Upper lobe of right lung (tissue), 1 donor: Measurements from ENCODE around the gene TRHDE. TPM values are rescaled to one million over a fixed set of nuclear protein-coding genes. Genes with fewer than 3 reads are reported as not detected.
A peak's percentile ranks its signal among the peaks of the same experiment; 100 is the strongest.

ENCODE experiments used
- ATAC-seq: fragments of 200-7000 bp; cut with Tn5 transposase; one replicate; pipeline ENCODE4 v1.9.1; 2020; ENCODE audit warnings: mild to moderate bottlenecking, moderate library complexity
- DNase-seq: peaks from one replicate; pipeline ENCODE4 v3.0.0-alpha.2; 2020
- H3K27ac ChIP-seq: fragments of 200-600 bp; one replicate; pipeline ENCODE4 v1.8.0; 2022
- H3K27me3 ChIP-seq: fragments of 200-600 bp; one replicate; pipeline ENCODE4 v1.8.0; 2022; ENCODE audit warnings: mild to moderate bottlenecking
- H3K36me3 ChIP-seq: fragments of 200-600 bp; one replicate; pipeline ENCODE4 v1.8.0; 2022
- H3K4me1 ChIP-seq: fragments of 200-600 bp; one replicate; pipeline ENCODE4 v1.8.0; 2022
- H3K4me3 ChIP-seq: fragments of 200-600 bp; one replicate; pipeline ENCODE4 v1.8.0; 2022; ENCODE audit warnings: mild to moderate bottlenecking
- H3K9me3 ChIP-seq: fragments of 200-600 bp; one replicate; pipeline ENCODE4 v1.8.0; 2022
- intact Hi-C: fragments of 100-400 bp; cut with DNase I; formaldehyde crosslinking; loops from one replicate; pipeline ENCODE4 v1.11.0; 2022
- total RNA-seq: library from RNA; stranded (reverse); fragmentation: NEBNext Ultra II Directional; extraction: Animal tissue kit (Norgen Biotek cat#: 25700); gene quantifications from one replicate; pipeline ENCODE4 v1.2.1, GENCODE V29; 2021
- TF ChIP-seq, protein P1 (sequence below): fragments of 200-600 bp; IDR thresholded peaks from one replicate; pipeline ENCODE4 v1.8.0; 2022; ENCODE audit warnings: antibody characterized with exemption
- donor health status: DM: no; HTN: yes; CAD: no; lungs with severe emphysema.

Gene TRHDE
- total RNA-seq, 1 donor from 2014 or later: 7.3 TPM

DNA sequence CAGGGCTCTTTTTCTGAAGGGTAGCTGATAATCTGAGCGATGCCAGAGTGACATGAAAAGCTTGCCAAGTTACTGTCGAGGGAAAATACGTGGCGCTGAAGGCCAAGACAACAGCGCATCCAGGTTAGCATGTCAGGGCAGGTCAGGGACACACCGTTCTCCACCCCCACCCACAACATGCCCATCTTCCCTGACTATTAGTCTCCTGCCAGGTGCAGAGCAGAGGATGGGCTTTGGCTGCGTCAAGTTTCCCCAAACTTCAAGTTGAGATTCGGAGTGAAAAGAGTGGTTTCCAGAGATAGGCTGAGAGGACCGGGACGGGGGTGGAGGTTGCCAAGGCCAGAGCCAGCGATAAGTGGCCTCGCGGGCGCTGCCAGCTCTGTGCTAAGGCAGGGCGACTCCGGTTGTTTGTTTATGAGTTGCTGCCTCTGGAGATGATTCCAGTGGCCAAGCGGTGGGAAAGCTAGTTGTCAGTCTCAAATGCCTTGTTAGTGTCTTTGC, 1.7 kb downstream of the TRHDE start:
- peak overlapping the region; percentile 55 for H3K4me3 ChIP-seq
- peak overlapping the region; percentile 71 for H3K27ac ChIP-seq
- no peak for ATAC-seq
- no peaks in the 10 kb centered on the region for H3K9me3 ChIP-seq
- DNase-seq: peak; percentile 60
- H3K36me3 ChIP-seq: no peaks in the 10 kb centered on the region
- H3K27me3 ChIP-seq: peaks cover 29% of the 10 kb centered on the region
- TF ChIP-seq, protein P1, sequence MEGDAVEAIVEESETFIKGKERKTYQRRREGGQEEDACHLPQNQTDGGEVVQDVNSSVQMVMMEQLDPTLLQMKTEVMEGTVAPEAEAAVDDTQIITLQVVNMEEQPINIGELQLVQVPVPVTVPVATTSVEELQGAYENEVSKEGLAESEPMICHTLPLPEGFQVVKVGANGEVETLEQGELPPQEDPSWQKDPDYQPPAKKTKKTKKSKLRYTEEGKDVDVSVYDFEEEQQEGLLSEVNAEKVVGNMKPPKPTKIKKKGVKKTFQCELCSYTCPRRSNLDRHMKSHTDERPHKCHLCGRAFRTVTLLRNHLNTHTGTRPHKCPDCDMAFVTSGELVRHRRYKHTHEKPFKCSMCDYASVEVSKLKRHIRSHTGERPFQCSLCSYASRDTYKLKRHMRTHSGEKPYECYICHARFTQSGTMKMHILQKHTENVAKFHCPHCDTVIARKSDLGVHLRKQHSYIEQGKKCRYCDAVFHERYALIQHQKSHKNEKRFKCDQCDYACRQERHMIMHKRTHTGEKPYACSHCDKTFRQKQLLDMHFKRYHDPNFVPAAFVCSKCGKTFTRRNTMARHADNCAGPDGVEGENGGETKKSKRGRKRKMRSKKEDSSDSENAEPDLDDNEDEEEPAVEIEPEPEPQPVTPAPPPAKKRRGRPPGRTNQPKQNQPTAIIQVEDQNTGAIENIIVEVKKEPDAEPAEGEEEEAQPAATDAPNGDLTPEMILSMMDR: no peak
- H3K4me1 ChIP-seq: peaks cover 5% of the 10 kb centered on the region
- intact Hi-C loops: no loop called here

DNA sequence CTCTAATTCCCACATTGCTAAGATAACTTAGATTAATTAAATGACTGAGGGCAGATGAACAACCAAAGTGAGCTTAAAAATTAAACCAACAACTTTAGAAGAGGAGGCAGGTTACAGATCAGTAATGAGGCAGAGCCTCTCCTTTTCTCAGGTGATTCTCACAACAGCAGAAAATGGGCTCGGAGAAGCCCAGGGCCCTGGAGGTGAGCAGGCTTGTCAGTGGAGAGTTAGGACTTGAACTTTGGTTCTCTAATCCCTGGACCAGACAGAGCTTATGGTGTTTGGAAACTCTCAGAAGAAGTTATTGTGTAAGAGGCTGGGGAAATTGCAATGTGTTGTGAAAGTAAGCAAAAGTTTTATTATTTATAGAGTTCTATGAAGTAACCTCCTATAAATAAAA, 2.8 kb downstream of the TRHDE start:
- TF ChIP-seq, protein P1: no peak
- H3K4me1 ChIP-seq: peaks cover 5% of the 10 kb centered on the region
- ATAC-seq (peak; percentile 16), DNase-seq (no peak)
- no peaks in the 10 kb centered on the region for H3K9me3 ChIP-seq
- peak overlapping the region; percentile 55 for H3K4me3 ChIP-seq
- H3K27ac ChIP-seq: no peak overlapping the region
- no peaks in the 10 kb centered on the region for H3K36me3 ChIP-seq
- peaks cover 29% of the 10 kb centered on the region for H3K27me3 ChIP-seq
- intact Hi-C loops: no loop called here

GRCh38 chr12:72275526-72275925, 3.4 kb downstream of the TRHDE start:
- no peaks in the 10 kb centered on the region for H3K36me3 ChIP-seq
- intact Hi-C loops: no loop called here
- TF ChIP-seq, protein P1: no peak
- no peak for DNase-seq
- H3K9me3 ChIP-seq: no peaks in the 10 kb centered on the region
- peak overlapping the region; percentile 34 for H3K27ac ChIP-seq
- peaks cover 5% of the 10 kb centered on the region for H3K4me1 ChIP-seq
- H3K27me3 ChIP-seq: peaks cover 25% of the 10 kb centered on the region
- H3K4me3 ChIP-seq: peak overlapping the region; percentile 55
- no peak for ATAC-seq

DNA sequence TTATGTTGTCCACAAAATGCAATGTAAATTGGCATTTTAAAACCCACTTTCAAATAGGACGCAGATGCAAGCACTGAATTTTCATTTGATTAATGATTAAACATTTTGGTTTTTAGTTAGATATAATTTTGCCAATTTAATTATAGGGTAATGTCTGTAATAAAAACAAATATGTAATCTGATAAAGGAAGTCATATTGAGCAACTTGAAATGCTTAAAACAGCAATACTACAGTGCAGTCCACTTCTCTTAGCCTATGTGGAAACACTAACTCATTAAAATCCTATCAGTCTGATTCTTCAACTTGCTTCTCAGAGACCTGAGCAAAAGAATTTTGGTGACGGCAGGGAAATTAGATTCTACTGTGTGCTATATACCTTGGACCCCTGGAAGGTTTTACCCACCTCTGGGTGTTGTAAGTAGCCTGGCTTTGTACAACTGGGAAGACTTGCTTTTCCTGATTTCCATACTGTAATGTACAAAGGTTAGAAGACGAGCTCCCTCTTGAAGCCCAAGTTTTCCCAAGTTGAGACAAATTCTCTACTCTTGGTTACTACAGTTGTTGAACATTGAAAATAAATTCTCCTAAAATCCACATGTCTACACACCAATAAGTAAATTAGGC, 4.1 kb downstream of the TRHDE start:
- Histone ChIP-seq H3K36me3 (no peaks in the 10 kb centered on the region), H3K27me3 (peaks cover 25% of the 10 kb centered on the region), H3K27ac (peak overlapping the region; percentile 34), H3K4me3 (no peak overlapping the region), H3K9me3 (no peaks in the 10 kb centered on the region), H3K4me1 (peaks cover 5% of the 10 kb centered on the region)
- intact Hi-C loops: no loop called here
- no peak for ATAC-seq
- DNase-seq: no peak
- TF ChIP-seq, protein P1: no peak

DNA sequence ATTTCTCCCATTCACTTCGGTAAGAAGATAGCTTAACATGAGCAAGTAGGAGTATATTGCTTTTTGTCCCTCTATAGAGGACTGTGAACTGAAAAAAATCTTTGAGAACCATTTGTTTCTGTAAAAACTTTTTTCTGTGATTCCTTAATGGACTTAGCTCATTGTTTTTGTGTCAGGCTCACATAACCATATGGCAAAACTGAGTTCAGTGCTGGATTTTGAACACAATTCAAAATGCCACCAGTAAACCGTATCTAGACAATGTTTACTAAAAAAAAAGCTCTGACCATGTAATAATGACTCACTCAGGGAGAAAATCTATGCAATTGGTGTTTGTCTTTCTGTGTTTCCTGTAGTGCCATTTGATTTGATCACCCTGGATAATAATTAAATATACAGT, 5.2 kb downstream of the TRHDE start:
- Histone ChIP-seq H3K36me3 (no peaks in the 10 kb centered on the region), H3K27me3 (peaks cover 25% of the 10 kb centered on the region), H3K4me1 (peaks cover 5% of the 10 kb centered on the region), H3K4me3 (no peak overlapping the region), H3K27ac (no peak overlapping the region), H3K9me3 (no peaks in the 10 kb centered on the region)
- intact Hi-C loops: no loop called here
- no peak for ATAC-seq
- TF ChIP-seq, protein P1: no peak
- DNase-seq: no peak
